ENCODE measurements around the gene ACAD10.

- TF ChIP-seq E2F4 (CRISPR knock-in tag; IDR thresholded peaks at IDR 0.05; ENCODE audit: borderline replicate concordance, low read depth), result no peak
- TF ChIP-seq CTCF (IDR thresholded peaks at IDR 0.05), result no peak
- TF ChIP-seq FOXP1 (CRISPR knock-in tag; IDR thresholded peaks at IDR 0.05; ENCODE audit: borderline replicate concordance), result no peak
- no peak for TF ChIP-seq ZNF138 (CRISPR knock-in tag; conservative IDR thresholded peaks at IDR 0.05)
- no peak for TF ChIP-seq ATF6 (CRISPR knock-in tag; IDR thresholded peaks at IDR 0.05)
- TF ChIP-seq ATF2 (CRISPR knock-in tag; IDR thresholded peaks at IDR 0.05; ENCODE audit: borderline replicate concordance, low read depth), result no peak
- TF ChIP-seq HMGXB4 (CRISPR knock-in tag; IDR thresholded peaks at IDR 0.05), result no peak
- no peak for TF ChIP-seq MAX (CRISPR knock-in tag; IDR thresholded peaks at IDR 0.05)
Observed at GRCh38 chr12:111780166-111780565, 94.3 kb downstream of the ACAD10 start.
